ENCODE measurements around the gene KDSR.

Gene KDSR

DNA sequence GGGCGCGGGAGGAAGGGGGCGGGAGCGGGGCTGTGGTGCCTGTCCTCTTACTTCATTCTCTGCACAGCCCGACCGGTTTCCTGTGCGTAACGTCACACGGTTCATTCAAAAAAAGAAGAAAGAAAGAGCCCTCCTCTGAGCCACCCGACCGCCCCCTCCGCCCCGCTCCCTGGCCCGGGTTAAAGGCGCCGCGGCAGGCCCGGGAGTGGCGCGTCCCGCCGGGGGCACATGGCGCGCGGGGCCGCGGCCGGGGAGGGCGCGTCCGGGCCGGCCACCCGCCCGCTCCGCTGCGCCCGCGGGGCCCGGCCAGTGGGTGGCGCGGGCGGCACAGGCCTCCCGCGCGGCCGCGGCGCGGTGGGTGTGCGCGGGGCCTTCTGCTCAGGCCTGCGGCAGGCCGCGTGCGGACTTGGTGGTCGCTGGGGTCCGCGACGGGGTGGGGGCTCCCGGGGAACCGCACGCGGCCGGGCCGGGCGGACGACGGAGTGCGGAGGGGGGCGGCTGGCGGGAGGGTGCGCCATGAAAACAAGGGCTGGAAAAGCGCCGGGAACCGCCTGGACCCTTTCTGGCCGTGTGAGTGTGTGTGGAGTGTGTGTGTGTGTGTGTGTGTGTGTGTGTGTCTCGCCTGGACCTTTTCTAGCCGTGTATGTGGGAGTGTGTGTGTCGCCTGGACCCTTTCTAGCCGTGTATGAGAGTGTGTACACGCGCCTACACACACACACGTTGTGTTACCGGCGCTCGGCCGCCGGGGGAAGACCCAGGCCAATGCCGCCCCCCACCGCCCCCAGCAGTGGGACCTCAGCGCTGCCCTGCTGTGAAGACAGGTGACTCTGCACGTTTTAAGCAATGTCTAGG lies 46.7 kb downstream of the KDSR start:
- TF ChIP-seq GATA3 (IDR thresholded peaks at IDR 0.05; ENCODE audit: low read depth, low read length) (no peak), GATA2 (IDR thresholded peaks at IDR 0.05; ENCODE audit: low read depth, low read length) (no peak)

DNA sequence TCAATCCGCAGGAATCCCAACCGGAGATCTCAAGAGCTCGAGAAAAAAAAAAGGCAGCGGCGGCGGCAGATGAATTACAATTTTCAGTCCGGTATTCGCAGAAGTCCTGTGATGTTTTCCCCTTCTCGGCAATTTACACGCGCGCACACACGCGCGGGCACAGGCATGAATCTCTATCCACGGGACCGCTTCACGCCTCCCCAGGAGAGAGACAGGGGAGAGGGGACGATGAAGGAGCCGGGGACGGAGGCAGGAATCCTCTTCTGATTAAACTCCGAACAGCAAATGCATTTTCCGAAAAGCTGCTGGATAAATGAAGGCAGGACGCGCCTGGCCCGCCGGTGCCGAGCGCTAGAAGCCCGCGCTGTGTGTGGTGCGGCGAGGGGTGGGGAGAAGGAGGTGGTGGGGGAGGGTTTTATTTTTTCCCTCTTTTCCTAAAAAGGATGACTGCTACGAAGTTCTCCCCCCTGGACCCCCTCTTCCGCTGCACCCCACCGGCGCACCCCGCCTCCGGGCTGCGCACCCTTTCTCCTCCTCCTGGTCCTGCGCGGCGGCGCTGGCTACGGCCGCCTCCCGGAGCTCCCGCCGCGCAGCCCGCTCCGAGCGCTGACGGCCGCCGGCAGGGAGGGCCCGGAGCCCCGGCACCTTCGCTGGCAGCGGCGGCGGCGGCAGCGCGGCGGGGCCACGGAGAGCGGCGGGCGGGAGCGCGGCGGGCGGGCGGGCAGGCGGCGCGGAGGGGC lies 47.5 kb downstream of the KDSR start, which contains the start of gene BCL2:
BCL2 (minus strand) TSS at position 387 of the 740 bp plus-strand sequence.
- TF ChIP-seq GATA3 (IDR thresholded peaks at IDR 0.05; ENCODE audit: low read depth, low read length) (no peak), GATA2 (IDR thresholded peaks at IDR 0.05; ENCODE audit: low read depth, low read length) (no peak)

DNA sequence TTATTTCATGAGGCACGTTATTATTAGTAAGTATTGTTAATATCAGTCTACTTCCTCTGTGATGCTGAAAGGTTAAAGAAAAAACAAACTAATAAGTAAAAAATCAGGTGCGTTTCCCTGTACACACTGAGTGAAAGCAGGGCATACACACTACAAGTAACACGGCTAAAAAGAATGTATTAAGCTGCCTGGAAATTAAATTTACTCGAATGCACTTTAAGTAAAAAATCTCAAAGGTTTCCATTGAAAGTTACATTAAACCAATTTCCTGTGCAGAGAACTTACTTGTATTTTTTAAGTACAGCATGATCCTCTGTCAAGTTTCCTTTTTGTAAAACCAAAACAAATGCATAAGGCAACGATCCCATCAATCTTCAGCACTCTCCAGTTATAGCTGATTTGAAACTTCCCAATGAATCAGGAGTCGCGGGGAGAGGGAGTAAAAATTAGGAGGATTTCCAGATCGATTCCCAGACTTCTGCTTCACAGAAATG lies 48.1 kb downstream of the KDSR start:
- TF ChIP-seq GATA3 (IDR thresholded peaks at IDR 0.05; ENCODE audit: low read depth, low read length) (no peak), GATA2 (IDR thresholded peaks at IDR 0.05; ENCODE audit: low read depth, low read length) (no peak)

DNA sequence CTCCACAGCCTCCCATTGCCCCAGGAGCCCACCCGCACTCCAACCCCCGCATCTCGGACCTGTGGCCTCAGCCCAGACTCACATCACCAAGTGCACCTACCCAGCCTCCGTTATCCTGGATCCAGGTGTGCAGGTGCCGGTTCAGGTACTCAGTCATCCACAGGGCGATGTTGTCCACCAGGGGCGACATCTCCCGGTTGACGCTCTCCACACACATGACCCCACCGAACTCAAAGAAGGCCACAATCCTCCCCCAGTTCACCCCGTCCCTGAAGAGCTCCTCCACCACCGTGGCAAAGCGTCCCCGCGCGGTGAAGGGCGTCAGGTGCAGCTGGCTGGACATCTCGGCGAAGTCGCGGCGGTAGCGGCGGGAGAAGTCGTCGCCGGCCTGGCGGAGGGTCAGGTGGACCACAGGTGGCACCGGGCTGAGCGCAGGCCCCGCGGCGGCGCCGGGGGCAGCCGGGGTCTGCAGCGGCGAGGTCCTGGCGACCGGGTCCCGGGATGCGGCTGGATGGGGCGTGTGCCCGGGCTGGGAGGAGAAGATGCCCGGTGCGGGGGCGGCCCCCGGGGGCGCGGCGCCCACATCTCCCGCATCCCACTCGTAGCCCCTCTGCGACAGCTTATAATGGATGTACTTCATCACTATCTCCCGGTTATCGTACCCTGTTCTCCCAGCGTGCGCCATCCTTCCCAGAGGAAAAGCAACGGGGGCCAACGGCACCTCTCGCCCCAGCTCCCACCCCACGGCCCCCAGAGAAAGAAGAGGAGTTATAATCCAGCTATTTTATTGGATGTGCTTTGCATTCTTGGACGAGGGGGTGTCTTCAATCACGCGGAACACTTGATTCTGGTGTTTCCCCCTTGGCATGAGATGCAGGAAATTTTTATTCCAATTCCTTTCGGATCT lies 48.8 kb downstream of the KDSR start:
- TF ChIP-seq GATA2 (IDR thresholded peaks at IDR 0.05; ENCODE audit: low read depth, low read length): no peak
- TF ChIP-seq GATA3 (IDR thresholded peaks at IDR 0.05; ENCODE audit: low read depth, low read length): no peak

- TF ChIP-seq GATA2 (IDR thresholded peaks at IDR 0.05; ENCODE audit: low read depth, low read length): no peak
- TF ChIP-seq GATA3 (IDR thresholded peaks at IDR 0.05; ENCODE audit: low read depth, low read length): no peak
Observed at GRCh38 chr18:63317556-63317946, 49.5 kb downstream of the KDSR start.

GRCh38 chr18:63316612-63317555 lies 50.1 kb downstream of the KDSR start:
- TF ChIP-seq GATA3 (IDR thresholded peaks at IDR 0.05; ENCODE audit: low read depth, low read length) (no peak), GATA2 (IDR thresholded peaks at IDR 0.05; ENCODE audit: low read depth, low read length) (no peak)

GRCh38 chr18:63315876-63316275 lies 51.1 kb downstream of the KDSR start:
- TF ChIP-seq GATA3 (IDR thresholded peaks at IDR 0.05; ENCODE audit: low read depth, low read length) (no peak), GATA2 (IDR thresholded peaks at IDR 0.05; ENCODE audit: low read depth, low read length) (no peak)

GRCh38 chr18:63315131-63315662 lies 51.8 kb downstream of the KDSR start:
- no peak for TF ChIP-seq GATA2 (IDR thresholded peaks at IDR 0.05; ENCODE audit: low read depth, low read length)
- TF ChIP-seq GATA3 (IDR thresholded peaks at IDR 0.05; ENCODE audit: low read depth, low read length): no peak

- TF ChIP-seq GATA3 (IDR thresholded peaks at IDR 0.05; ENCODE audit: low read depth, low read length): no peak
- no peak for TF ChIP-seq GATA2 (IDR thresholded peaks at IDR 0.05; ENCODE audit: low read depth, low read length)
Observed at GRCh38 chr18:63314062-63314790, 52.8 kb downstream of the KDSR start.

- TF ChIP-seq GATA2 (IDR thresholded peaks at IDR 0.05; ENCODE audit: low read depth, low read length) (no peak), GATA3 (IDR thresholded peaks at IDR 0.05; ENCODE audit: low read depth, low read length) (no peak)
Observed at GRCh38 chr18:63313396-63313917, 53.5 kb downstream of the KDSR start.

DNA sequence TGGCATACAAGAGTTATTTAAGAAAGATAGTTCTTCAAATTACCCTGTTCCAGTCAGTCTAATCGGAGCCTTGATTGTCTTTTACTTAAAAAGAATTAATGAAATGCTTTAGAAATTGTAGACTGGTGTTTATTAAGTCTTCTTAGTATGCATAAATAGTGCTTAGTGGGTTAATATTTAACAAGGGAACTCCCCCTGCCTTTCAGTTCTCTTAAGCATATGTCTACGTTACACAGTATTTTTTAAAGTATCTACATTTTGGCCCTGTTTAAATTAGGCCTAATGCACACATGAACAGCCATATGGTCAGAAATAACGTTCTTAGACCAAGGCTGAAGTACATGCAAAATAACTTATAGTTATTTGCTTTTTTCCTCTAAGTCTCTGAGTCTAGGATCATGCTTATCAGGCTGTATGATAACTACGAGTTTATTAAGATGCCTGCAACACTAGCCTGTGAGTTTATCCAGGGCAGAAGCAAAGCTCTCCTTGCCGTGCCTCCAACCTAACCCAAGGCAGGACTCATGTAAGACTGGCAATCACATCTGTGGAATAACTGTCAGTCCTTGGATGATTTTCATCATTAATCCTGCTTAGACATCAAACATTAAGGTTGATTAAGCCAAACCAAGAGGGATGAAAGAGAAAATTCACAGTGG lies 54.1 kb downstream of the KDSR start:
- TF ChIP-seq GATA3 (IDR thresholded peaks at IDR 0.05; ENCODE audit: low read depth, low read length): no peak
- TF ChIP-seq GATA2 (IDR thresholded peaks at IDR 0.05; ENCODE audit: low read depth, low read length): no peak
